K562 (cell line): Measurements from ENCODE around the gene MED29. TPM values are rescaled to one million over a fixed set of nuclear protein-coding genes. Genes with fewer than 3 reads are reported as not detected.

Experiments used
- ARID2 ChIP-seq: fragments of 450-650 bp; IDR thresholded peaks from 2 replicates; pipeline ENCODE4 v1.6.1; 2017; ENCODE audit warnings: antibody characterized with exemption, mild to moderate bottlenecking
- ASH1L ChIP-seq: fragments of 450-650 bp; IDR thresholded peaks from 2 replicates; pipeline ENCODE4 v1.6.1; 2018; ENCODE audit warnings: borderline replicate concordance, mild to moderate bottlenecking, low read depth; ENCODE audit not compliant: partially characterized antibody
- GABPA ChIP-seq: fragments of 200-800 bp; sonication (Bioruptor generic); conservative IDR thresholded peaks from 2 replicates; pipeline ENCODE4 v1.6.1; 2016; ENCODE audit warnings: low read depth, missing genetic modification characterization, missing compliant biosample characterization
- HDAC1 ChIP-seq, 2 experiments: fragments of 450-650 bp; IDR thresholded peaks; 2 replicates each; pipeline ENCODE4 v1.6.1; 2016 to 2017; ENCODE audit warnings: inconsistent platforms in 1 of 2, mild to moderate bottlenecking in 1 of 2, moderate library complexity in 1 of 2
- KLF16 ChIP-seq: IDR thresholded peaks from 2 replicates; pipeline ENCODE4 v1.6.1; 2016; ENCODE audit warnings: antibody characterized with exemption
- MAFK ChIP-seq: IDR thresholded peaks from 2 replicates; pipeline ENCODE4 v1.6.1; 2011; ENCODE audit warnings: low read length, improper control_type of control experiment
- MAX ChIP-seq: sonication (generic); formaldehyde crosslinking; IDR thresholded peaks from 2 replicates; pipeline ENCODE4 v1.9.0; 2022; ENCODE audit warnings: mild to moderate bottlenecking, missing genetic modification reagents
- MNT ChIP-seq, 2 experiments: fragments of 450-650 bp; conservative IDR thresholded peaks; 2 replicates each; pipeline ENCODE4 v1.6.1; 2017; ENCODE audit warnings: mild to moderate bottlenecking in 2 of 2, moderate library complexity in 2 of 2
- NR4A1 ChIP-seq, 2 experiments: fragments of 250-450 bp in 1 of 2; fragments of 450-650 bp in 1 of 2; sonication (Bioruptor Pico) in 1 of 2; IDR thresholded peaks; 2 replicates each; pipeline versions ENCODE4 v1.4.0 to v1.6.1; 2016 to 2020; ENCODE audit warnings: mild to moderate bottlenecking in 2 of 2, missing compliant biosample characterization in 1 of 2, missing genetic modification characterization in 1 of 2, moderate library complexity in 1 of 2
- POLR2A ChIP-seq: fragments of 450-650 bp; conservative IDR thresholded peaks from 2 replicates; pipeline ENCODE4 v1.6.1; 2016
- TEAD4 ChIP-seq, 2 experiments: sonication (generic) in 1 of 2; formaldehyde crosslinking in 1 of 2; IDR thresholded peaks; 2 replicates each; pipeline versions ENCODE4 v1.6.1 to v1.8.0; 2012 to 2022; ENCODE audit warnings: borderline replicate concordance in 1 of 2, inconsistent platforms in 1 of 2, low read length in 1 of 2, mild to moderate bottlenecking in 1 of 2, missing genetic modification reagents in 1 of 2
- THRA ChIP-seq: fragments of 450-650 bp; IDR thresholded peaks from 2 replicates; pipeline ENCODE4 v1.6.1; 2017; ENCODE audit warnings: mild to moderate bottlenecking, moderate library complexity
- UBTF ChIP-seq, 2 experiments: IDR thresholded peaks; 2 replicates each; pipeline ENCODE4 v1.6.1; 2012; ENCODE audit warnings: improper control_type of control experiment in 2 of 2, low read depth in 2 of 2, low read length in 2 of 2, borderline replicate concordance in 1 of 2
- ZBTB9 ChIP-seq: fragments of 450-650 bp; formaldehyde crosslinking; IDR thresholded peaks from 2 replicates; pipeline ENCODE4 v1.4.0; 2020; ENCODE audit warnings: mild to moderate bottlenecking, moderate library complexity
- ZNF174 ChIP-seq: fragments of 250-450 bp; sonication (Bioruptor Pico); IDR thresholded peaks from 2 replicates; pipeline ENCODE4 v1.4.0; 2020; ENCODE audit warnings: mild to moderate bottlenecking
- ZNF175 ChIP-seq: fragments of 200-800 bp; sonication (Bioruptor generic); IDR thresholded peaks from 2 replicates; pipeline ENCODE4 v1.6.1; 2016; ENCODE audit warnings: low read depth, mild to moderate bottlenecking, missing genetic modification characterization, missing compliant biosample characterization
- ZNF586 ChIP-seq: fragments of 450-650 bp; formaldehyde crosslinking; conservative IDR thresholded peaks from 2 replicates; pipeline ENCODE4 v1.4.0; 2020; ENCODE audit warnings: mild to moderate bottlenecking, moderate library complexity
- ZNF589 ChIP-seq: fragments of 200-800 bp; sonication (Bioruptor generic); IDR thresholded peaks from 2 replicates; pipeline ENCODE4 v1.6.1; 2016; ENCODE audit warnings: low read depth, missing genetic modification characterization, missing compliant biosample characterization
- ZNF79 ChIP-seq: fragments of 250-450 bp; sonication (Bioruptor Pico); IDR thresholded peaks from 2 replicates; pipeline ENCODE4 v1.4.0; 2020; ENCODE audit warnings: low read depth, mild to moderate bottlenecking, moderate library complexity
- polyA plus RNA-seq, 8 experiments: library from polyadenylated mRNA; depleted of rRNA in 4 of 8; stranded (reverse) in 5 of 8; unstranded in 3 of 8; fragments of >200 nt; fragmentation: Nextera tagmentation in 2 of 8; fragmentation: Illumina TruSeq in 1 of 8; extraction: Ambion mirVana in 2 of 8; extraction: Trizol in 1 of 8; gene quantifications; 2 replicates each; pipeline versions ENCODE4 v1.2.1 to v1.2.3, GENCODE V29; 2011 to 2014; ENCODE audit warnings: inconsistent platforms in 1 of 8, missing spikeins in 1 of 8
- total RNA-seq, 7 experiments: library from RNA; depleted of rRNA in 6 of 7; stranded (reverse); fragments of >200 nt in 6 of 7; fragmentation: Illumina TruSeq in 2 of 7; extraction: Trizol in 2 of 7; gene quantifications; 2 replicates each; pipeline versions ENCODE4 v1.2.1 to v1.2.3, GENCODE V29; 2011 to 2021; ENCODE audit warnings: low replicate concordance in 1 of 7

Gene MED29
- total and polyA plus RNA-seq, 9 of the 15 experiments (the other 6 are each of a cell fraction or from before 2014, with no cell fraction given), result 1.8 to 22.6 (median 12.4) TPM

GRCh38 chr19:39410017-39410830 lies 19.0 kb downstream of the MED29 start (continued):
- TF ChIP-seq ZNF174 (CRISPR knock-in tag) (no peak), ZBTB9 (peak; percentile 53; the same call in 1 of the 2 replicates), ZNF589 (CRISPR knock-in tag) (no peak), ZNF79 (CRISPR knock-in tag) (no peak), GABPA (tag) (peak; percentile 8; the same call in 1 of the 2 replicates), ARID2 (peak; percentile 76), TEAD4 (IDR thresholded peaks at IDR 0.05; ENCODE audit: low read length) (no peak), TEAD4 (CRISPR knock-in tag; IDR thresholded peaks at IDR 0.05; ENCODE audit: borderline replicate concordance) (no peak), MAX (peak; percentile 30; the same call in 1 of the 2 replicates), ASH1L (peak; percentile 44), THRA (no peak), POLR2A (peak; percentile 82), ZNF175 (CRISPR knock-in tag) (0 out of 2 replicates have a peak, but pooled peaks have one; percentile 47), ZNF586 (no peak), NR4A1 (CRISPR knock-in tag; IDR thresholded peaks at IDR 0.05) (no peak), NR4A1 (tag; IDR thresholded peaks at IDR 0.05) (0 out of 2 replicates have a peak, but pooled peaks have one; percentile 35), UBTF (IDR thresholded peaks at IDR 0.05; ENCODE audit: borderline replicate concordance in 1 of 2, low read depth in 2 of 2, low read length in 2 of 2) (0 out of 4 replicates have a peak, but pooled peaks of 1 of the 2 experiments have one; percentile 51), KLF16 (no peak), HDAC1 (IDR thresholded peaks at IDR 0.05) (peak in 1 of 2 experiments; percentile 94; a peak in 2 of 4 replicates), MNT (conservative IDR thresholded peaks at IDR 0.05) (0 out of 4 replicates have a peak, but pooled peaks of 1 of the 2 experiments have one; percentile 9), MAFK (no peak)
